ENCODE measurements around the gene LCN10. TPM values are rescaled to one million over a fixed set of nuclear protein-coding genes. Genes with fewer than 3 reads are reported as not detected.
"Not testable (repeated sequence)": the region's sequence is repeated elsewhere in the genome, so short reads cannot be mapped to it uniquely, and the experiment has no call there.

The LCN10 gene
- total RNA-seq, 1 donor from 2014 or later, result not detected

- Histone ChIP-seq H3K36me3 (no peaks in the 10 kb centered on the region), H3K79me2 (ENCODE audit: low read depth) (no peaks in the 10 kb centered on the region), H3K9ac (no peak overlapping the region), H3F3A (ENCODE audit: low read depth) (peaks cover 17% of the 10 kb centered on the region), H3K4me1 (peaks cover 10% of the 10 kb centered on the region), H3K27me3 (peaks cover 2% of the 10 kb centered on the region), H2AFZ (replicated peaks) (no peak overlapping the region), H3K4me3 (no peak overlapping the region), H3K4me2 (no peak overlapping the region), H4K20me1 (ENCODE audit: low read depth) (no peaks in the 10 kb centered on the region), H3K27ac (no peak overlapping the region), H3K9me3 (ENCODE audit: low read depth) (no peaks in the 10 kb centered on the region)
- Mint-ChIP-seq H3K27ac (peak overlapping the region; percentile 98), H3K36me3 (no peaks in the 10 kb centered on the region), H3K27me3 (ENCODE audit: insufficient read depth, low read depth) (no peaks in the 10 kb centered on the region), H3K9me3 (peaks cover under 1% of the 10 kb centered on the region), H3K4me1 (peaks cover 19% of the 10 kb centered on the region), H3K4me3 (peak overlapping the region; percentile 57)
- no peak for DNase-seq (ENCODE audit: low spot score)
- TF ChIP-seq EZH2 (IDR thresholded peaks at IDR 0.05) (no peak), CTCF (IDR thresholded peaks at IDR 0.05) (no peak), EZH2phosphoT487 (IDR thresholded peaks at IDR 0.05) (no peak)
Observed at GRCh38 chr9:136761545-136761981, 18.8 kb upstream of the LCN10 start.

GRCh38 chr9:136760834-136761544 is 18.2 kb upstream of the LCN10 start:
- peak; percentile 79 for DNase-seq (ENCODE audit: low spot score)
- not testable (repeated sequence) for H3K36me3 Mint-ChIP-seq; H3K9me3 ChIP-seq (ENCODE audit: low read depth); H3K4me3 ChIP-seq; H3K4me1 ChIP-seq; H3K79me2 ChIP-seq (ENCODE audit: low read depth); H3K9ac ChIP-seq; H3K27me3 ChIP-seq; H3K36me3 ChIP-seq; H3K27ac ChIP-seq; H3K9me3 Mint-ChIP-seq; H4K20me1 ChIP-seq (ENCODE audit: low read depth); H3K27me3 Mint-ChIP-seq (ENCODE audit: insufficient read depth, low read depth)
- Mint-ChIP-seq H3K4me3 (peak overlapping the region; percentile 57), H3K27ac (peak overlapping the region; percentile 98), H3K4me1 (peaks cover 19% of the 10 kb centered on the region)
- Histone ChIP-seq H3K4me2 (peak overlapping the region; percentile 8), H3F3A (ENCODE audit: low read depth) (peaks cover 15% of the 10 kb centered on the region), H2AFZ (replicated peaks) (peak overlapping the region; percentile 83)
- TF ChIP-seq CTCF (IDR thresholded peaks at IDR 0.05), result peak; percentile 63

GRCh38 chr9:136760424-136760823 is 17.7 kb upstream of the LCN10 start:
- Mint-ChIP-seq H3K4me1 (peaks cover 19% of the 10 kb centered on the region), H3K27ac (peak overlapping the region; percentile 99), H3K4me3 (peak overlapping the region; percentile 29), H3K27me3 (ENCODE audit: insufficient read depth, low read depth) (peaks cover 7% of the 10 kb centered on the region), H3K9me3 (peaks cover 4% of the 10 kb centered on the region), H3K36me3 (no peaks in the 10 kb centered on the region)
- no peak overlapping the region for H3K4me2 ChIP-seq
- H3K4me3 ChIP-seq, result no peak overlapping the region
- no peaks in the 10 kb centered on the region for H3K36me3 ChIP-seq
- no peaks in the 10 kb centered on the region for H3K27me3 ChIP-seq
- DNase-seq (ENCODE audit: low spot score), result no peak
- H3K4me1 ChIP-seq, result peaks cover 10% of the 10 kb centered on the region
- no peak overlapping the region for H2AFZ ChIP-seq (replicated peaks)
- H3K9ac ChIP-seq, result no peak overlapping the region
- H3K27ac ChIP-seq, result no peak overlapping the region
- no peak for TF ChIP-seq CTCF (IDR thresholded peaks at IDR 0.05)
- no peak for TF ChIP-seq EZH2phosphoT487 (IDR thresholded peaks at IDR 0.05)
- no peak for TF ChIP-seq EZH2 (IDR thresholded peaks at IDR 0.05)
- peaks cover 14% of the 10 kb centered on the region for H3F3A ChIP-seq (ENCODE audit: low read depth)
- no peaks in the 10 kb centered on the region for H4K20me1 ChIP-seq (ENCODE audit: low read depth)
- H3K9me3 ChIP-seq (ENCODE audit: low read depth), result no peaks in the 10 kb centered on the region
- no peaks in the 10 kb centered on the region for H3K79me2 ChIP-seq (ENCODE audit: low read depth)
